NCI-H146 treated with DMSO at 0.1 percent for 48 hours (cell line): Measurements from ENCODE around the gene ZBTB7A.

Experiments used
- DNase-seq: peaks from one replicate; lab custom pipeline; 2025; ENCODE audit not compliant: unreplicated experiment; lab: John Stamatoyannopoulos, UW

Gene ZBTB7A

DNA sequence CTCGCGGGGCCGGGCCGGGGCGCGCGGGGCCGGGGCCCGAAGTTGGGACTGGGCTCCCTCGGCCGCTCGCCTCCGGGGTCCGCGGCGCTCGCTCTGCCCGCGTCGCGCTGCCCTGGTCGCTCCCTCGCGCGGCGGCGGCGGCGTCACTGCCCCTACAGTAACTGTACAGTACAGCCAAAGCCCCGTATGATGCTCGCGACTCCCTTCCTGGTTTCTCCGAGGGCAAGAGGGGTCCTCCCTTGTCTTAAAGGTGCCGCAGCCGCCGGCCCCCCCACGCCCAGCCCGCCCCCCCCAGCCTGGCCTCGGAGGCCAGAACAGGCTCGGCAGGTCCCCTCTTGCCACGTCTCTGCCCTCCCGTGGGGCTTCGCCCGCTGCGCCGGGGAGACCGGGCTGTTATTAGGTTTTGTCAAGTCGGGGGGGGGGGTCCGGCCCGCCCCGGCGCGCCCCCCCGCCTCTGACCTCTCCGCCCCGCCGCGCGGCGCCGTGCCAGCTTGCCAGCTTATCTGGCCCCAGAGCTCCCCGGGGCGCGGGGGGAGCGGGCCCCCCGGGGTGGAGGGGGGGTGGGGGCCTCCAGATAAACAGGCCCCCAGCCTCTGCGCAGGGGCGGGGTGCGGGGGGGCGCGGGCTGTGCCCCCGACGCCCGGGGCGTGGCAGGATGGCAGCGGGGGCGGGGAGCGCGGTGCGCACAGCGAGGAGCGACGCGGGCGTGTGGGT lies at the start of gene ZBTB7A:
ZBTB7A (minus strand) TSS at position 218 of the 714 bp plus-strand sequence. CDS start 11,667 bp downstream, outside the sequence.
- peak; percentile 38 for DNase-seq

DNA sequence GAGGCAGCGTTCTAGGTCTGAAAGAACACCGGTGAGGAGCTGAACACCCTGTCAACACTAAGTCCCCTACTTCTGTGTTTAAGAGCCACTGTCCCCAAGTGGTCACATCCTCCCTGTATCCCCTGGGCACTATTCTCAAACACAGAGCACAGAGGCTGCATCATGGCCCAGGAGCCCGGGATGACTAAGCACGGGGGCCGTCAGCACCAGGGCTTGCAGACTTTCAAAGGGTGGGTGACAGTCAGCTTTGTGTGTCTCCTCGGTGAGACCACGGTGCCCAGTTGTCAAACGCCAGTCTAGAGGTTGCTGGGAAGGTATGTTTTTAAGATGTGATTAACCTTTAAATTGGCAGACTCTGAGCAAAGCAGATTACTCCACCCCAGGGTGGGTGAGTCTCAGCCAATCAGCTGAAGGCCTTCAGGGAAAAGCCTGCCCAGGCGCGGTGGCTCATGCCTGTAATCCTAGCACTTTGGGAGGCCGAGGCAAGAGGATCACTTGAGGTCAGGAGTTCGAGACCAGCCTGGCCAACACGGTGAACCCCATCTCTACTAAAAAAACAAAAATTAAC lies 49.2 kb upstream of the ZBTB7A start:
- DNase-seq = no peak

DNA sequence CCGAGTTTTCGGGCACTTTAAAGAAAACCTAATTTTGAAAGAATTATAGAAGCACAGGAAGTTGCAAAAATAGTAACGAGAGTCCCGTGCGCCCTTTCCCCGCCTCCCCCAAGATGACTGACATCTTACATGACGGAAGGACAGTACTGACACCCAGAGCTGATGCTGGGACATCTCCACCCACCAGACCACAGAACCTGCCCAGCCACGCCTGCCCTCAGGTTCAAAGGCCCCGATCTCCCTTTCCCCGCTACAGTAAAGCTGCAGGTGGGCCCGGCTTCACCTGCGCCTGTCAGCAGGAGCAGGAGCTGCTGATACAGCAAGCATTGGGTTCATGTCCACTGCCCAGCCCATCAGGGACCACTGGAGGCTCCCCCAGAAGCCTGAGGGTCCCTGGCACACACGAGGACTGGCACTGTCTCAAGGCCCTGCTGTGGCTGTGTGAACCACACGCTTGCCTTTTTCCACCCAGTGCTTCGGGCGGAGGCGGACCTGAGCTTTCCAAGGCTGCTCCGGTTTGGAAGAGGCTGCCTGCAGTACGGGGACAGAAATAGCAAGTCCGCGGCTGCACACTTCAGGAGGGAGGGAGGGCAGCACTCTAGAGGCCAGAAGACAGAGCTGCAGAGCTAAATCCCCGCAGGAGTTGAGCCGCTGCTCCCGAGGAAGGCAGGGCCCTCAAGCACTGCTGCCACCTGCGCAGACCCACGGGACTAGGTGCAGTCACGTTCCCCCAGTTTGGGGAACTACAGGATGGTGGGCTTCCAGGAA lies 48.5 kb upstream of the ZBTB7A start:
- DNase-seq = no peak

DNA sequence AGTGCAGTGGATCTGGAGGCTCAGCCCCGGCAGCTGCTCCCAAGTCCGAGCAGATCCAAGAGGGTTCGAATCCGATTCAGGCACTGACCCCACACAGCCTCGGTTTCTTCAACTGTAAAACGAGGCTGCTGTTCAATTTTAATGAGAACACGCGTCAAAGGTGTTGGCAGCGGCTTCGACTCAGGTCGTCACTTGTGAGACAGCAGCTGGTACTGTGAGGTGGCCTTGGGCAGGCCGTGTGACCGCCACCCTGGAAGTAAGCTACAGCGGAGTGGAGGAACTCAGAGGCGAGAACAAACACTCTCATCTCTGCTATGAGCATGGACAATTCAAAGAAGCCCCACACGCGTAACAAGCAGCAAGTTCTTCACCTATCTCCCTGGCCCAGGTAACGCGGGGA lies 47.5 kb upstream of the ZBTB7A start:
- no peak for DNase-seq

DNA sequence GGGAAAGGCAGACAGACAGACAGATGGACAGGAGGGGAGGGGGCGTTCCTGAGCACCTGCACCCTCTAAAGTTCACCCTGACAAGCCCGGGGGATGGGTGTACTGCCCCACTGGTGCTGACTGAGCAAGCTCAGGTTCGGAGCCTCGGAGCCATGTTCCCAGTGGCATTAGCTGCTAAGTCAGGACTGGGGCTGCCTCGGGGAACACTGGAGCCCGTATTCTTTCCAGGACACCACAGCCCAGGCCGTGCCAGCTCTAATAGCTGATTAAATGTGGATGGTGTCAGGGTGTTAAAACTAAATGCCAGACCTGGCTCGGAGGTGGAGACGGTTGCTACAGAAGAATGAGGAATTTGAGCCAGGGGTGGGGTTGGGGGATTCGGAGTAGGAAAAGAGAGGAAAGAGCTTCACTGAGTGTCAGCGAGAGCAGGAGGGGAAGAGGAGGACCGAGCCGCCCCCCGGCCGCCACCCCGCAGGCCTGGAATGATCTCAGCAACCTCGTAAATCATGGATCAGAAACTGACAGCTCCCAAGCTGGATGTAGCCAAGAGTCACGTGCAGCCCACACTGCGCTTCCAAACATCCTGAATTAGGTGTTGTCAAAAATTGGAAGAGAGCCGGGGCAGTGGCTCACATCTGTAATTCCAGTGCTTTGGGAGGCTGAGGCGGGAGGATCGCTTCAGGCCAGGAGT lies 46.8 kb upstream of the ZBTB7A start:
- no peak for DNase-seq

DNA sequence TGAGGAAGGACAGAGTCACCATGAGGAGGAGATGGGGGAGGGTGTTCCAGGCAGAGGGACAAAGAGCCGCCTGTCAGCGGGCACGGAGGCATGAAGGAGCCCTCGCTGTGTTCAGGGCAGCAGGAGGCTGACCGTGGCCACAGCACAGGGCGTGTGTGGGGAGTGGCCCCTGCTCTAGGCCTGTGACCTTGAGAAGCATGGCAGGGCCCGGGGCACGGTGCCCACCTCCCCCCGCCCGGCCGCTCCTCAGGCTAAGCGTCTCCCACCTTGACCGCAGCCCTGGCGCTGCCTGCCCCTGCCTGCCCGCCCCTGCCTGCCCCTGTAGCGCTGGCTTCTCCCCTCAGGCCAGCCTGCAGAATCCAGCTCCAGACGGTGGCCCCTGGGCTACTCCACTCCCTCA lies 45.7 kb upstream of the ZBTB7A start:
- no peak for DNase-seq

DNA sequence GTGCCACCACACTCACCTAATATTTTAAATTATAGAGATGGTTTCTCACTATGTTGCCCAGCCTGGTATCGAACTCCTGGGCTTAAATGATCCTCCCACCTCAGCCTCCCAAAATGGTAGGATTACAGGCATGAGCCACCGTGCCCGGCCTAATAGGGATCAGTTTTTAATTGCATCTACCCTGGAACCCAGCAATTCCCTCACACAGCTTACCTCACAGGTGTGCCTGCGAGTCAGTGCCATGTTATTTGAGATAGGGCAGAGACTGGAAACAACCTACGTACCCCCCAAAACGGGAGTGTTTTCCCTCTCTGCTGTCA lies 42.9 kb upstream of the ZBTB7A start:
- DNase-seq = no peak

DNA sequence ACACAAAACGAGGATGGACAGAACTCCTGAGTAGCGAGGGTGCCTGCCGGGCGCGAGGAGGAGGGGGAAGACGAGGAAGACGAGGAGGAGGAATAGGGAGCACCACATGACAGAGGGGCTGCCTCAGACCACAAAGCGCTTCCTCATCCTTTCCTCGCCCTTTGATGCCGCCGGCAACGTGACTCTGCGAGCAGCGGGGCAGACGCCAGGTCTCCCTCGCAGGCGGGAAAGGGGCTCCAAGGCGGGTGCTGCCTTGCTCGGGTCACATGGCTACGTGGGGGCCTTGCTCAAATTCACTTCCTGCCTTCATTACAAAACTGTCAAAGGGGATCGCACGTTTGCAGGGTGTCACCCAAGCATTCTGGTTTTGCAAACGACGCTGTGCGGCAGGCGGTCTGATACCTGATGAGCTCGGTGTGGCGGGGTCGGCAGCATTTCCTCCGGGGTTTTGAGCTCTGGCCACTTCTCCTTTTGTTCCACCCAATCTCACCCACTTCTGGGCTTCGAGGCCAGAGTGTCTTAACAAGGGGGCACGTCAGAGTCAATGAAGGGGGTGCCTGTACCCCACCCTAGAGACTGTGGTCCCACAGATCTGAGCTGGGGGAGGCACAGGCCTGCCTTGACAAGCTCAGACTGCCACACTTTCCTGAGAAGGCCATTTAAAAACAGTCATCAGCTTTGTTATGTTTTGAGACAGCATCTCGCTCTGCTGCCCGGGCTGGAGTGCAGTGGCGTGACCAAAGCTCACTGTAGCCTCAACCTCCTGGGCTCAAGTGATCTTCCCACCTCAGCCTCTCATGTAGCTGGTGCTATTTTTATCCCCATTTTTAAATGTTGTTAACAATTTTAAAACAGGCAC lies 42.3 kb upstream of the ZBTB7A start:
- no peak for DNase-seq

DNA sequence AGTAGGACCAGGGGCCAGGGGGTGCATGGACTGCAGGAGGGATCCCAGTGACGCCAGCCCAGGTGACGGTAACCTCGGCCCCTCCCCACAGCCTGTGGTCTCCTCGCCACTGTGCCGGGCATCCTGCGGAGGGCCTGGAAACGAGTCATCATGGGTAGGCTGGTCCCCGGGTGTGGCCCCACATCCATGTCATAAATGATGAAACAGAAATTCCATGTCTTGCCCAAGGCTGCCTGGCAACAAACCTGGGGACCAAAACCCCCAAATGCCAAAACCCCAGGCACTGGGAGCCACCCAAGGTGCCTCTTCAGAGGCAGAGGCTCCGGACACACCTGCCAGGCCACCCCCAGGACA lies 36.4 kb upstream of the ZBTB7A start:
- DNase-seq = no peak

DNA sequence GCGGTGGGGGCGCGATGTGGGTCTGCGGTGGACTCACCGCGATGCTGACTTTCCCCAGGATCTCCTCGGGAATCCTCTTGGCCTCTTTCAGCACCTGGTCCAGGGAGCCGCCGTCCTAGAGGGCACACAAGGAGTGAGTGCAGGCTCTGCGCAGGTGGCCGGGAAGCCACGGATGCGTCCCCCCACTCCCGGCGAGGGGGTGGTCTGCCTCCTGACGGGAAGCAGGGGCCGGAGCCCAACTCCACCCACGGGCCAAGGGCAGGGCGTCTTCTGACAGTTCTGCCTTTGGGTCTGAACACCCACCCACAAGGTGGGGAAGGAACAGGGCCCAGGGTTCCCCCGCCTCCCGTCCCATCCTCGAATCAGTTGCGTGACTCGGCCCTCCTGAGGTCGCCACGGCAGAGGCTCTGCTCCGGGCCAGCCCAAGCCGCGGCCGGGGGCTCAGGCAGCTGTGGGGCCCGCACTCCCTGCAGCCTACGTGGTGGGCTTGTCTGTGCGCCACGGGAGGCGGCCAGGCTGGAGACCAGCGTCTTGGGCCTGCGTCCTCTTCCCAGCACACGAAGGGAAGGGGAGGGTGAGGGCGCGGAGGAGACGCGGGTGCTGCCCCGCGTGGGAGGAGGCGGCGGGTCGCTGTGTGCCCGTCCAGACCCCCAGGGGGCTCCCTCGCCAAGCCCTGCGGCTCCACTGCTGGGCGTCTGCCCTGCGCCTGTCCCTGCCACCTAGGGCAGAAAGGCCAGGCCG lies 35.8 kb upstream of the ZBTB7A start:
- no peak for DNase-seq

DNA sequence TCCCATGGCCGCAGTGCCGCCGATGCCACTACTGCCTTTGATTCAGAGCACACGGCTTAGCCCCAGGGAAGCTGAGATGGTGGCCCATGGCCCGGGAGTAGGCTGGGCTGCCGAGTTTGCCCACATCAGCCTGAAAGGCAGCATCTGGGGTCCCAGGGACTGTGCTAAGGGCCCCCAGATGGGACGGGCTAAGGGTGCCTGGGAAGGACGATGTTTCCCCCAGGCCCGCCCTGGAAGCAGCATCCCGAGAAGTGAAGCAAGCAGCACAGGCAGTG lies 34.7 kb upstream of the ZBTB7A start:
- DNase-seq = no peak

DNA sequence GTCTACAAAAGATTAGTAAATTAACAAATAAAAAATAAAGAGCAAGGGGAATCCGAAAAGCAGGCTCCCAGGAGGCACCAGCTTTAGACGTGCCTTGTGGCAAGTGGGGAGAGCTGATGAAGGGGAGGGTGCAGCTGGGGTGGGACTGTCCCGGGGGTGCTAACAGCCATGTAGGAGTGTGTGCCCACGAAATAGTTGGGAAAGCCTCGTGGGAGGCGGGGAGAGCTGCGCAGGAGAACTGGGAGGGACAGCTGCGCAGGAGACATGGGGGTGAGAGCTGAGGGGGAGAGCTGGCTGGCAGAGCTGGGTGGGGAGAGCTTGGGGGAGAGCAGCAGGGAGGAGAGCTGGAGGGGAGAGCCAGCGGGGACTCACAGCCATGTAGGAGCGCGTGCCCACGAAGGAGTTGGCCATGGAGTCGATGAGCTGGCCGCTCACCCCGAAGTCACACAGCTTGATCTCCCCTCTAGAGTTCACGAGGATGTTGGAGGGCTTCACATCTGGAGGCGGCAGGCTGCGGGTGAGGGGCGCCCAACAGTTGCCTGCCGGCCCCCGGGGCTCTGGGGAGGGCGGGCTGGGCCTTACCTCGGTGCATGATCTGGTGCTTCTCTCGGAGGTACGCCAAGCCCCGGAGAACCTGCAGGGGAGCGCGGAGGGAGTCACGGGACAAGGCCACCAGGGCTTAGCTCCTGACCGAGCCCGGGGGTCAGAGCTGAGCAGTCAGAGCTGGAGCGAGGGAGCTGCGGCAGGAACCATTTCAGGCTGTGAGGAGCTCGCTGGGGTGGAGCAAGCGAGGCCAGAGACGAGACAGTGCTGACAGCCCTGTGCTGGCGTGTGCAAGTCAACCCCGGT lies 34.2 kb upstream of the ZBTB7A start:
- DNase-seq = no peak

DNA sequence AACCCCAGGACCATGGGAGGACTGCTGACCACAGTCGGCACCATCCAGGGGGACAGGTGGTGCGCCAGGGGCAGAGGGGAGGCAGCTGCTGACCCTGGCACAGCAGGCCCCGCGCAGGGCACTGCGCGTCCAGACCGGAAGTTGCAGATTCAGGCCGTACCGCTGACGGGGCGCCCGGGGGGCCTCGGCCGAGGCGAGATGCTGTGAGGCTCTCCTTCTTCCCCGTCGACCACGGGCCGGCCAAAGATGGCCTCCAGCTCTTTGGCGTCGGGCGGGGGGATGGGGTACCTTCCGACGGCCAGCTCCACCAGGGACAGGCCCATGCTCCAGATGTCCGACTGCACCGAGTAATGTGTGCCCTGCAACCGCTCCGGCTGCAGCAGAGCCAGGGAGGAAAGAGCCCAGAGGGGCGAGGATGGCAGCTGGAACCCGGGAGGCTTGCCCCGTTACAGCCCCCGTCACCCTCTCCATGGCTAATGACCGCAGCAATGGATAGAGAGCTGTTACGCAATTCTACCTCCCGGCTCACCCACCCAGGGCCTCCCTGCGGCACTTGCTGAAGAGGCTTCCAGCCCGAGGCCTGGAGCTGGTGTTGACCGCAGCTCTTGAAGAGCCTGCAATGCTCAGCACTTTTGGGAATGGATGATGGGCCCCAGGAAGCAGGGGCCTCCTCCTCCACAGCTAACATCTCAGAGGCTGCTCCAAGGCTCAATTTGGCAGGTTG lies 32.5 kb upstream of the ZBTB7A start:
- no peak for DNase-seq

DNA sequence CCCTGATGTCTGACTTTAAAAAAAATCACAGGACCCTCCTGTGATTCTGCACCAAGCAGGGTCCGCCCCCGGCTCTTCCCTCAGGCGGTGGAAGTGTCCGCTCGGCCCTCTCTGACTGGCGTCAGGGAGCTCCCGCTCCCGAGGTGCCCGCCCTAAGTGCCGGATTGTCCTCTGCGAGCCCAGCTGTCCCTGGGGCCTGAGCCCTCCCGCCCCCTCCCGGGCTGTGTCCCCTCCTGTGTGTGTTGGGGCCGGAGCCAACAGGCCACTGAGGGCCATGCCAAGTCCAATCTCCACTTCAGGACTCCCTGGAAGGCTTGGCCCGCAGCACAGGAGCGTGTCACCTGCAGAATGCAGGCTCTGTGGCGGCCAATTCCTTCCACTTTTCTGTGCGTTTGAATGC lies 31.8 kb upstream of the ZBTB7A start:
- DNase-seq = no peak

DNA sequence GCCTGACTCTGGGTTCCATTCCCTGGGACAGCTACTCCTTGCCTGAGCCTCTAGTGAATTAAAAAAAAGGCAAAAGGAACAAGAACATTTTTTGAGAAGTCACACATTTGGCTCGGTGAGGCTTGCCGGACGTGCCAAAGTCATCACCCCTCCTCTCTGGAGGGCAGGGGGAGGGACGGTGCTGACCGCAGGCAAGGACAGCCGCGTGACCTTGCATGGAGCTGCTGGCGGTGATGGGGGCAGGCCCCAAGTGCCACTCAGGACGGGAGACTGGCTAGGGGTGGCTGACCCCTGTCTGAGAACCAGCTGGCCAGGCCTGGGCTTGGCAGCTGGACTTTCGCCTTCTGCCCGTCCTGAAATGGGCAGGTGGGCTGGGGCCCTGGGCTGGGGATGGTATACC lies 30.8 kb upstream of the ZBTB7A start:
- DNase-seq = no peak

DNA sequence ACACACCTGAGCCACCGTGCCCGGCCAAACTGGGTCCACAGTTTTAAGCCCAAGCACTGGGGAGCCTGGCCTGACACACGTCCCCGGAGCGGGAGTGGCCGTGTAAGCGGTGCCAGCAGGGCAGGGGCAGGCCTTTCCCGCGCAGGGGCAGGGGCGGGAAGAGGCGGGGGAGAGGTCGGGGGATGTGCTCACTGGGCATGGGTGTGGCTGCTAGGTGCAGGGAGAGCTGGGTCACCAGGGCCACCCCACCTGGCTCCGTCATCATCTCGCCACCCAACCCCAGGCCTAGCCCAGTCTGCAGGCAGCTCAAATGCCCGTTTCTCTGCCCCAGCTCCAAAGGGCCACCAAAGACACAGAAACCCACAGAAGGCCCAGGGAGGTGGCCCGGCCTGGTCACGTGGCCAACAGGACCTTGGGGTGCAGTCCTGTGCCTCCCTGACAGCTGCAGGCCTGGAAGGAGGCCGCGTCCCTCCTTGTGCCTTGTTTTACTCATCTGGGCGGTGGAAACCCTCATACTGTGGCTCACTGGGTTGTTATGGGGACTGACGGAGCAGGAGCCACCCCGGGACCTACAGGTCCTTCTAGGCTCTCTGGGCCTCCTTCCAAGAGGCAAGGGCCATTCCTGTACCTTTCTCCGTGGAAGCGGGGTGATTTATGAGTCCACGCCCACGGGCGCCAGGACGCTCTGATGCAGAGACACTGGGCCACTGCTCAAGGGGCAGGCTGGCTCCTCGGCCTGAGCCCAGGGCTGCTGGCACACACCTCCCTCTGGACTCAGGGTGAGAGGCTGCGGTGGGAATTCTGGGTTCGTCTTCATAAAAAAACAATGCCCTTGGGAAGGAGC lies 29.6 kb upstream of the ZBTB7A start:
- no peak for DNase-seq

DNA sequence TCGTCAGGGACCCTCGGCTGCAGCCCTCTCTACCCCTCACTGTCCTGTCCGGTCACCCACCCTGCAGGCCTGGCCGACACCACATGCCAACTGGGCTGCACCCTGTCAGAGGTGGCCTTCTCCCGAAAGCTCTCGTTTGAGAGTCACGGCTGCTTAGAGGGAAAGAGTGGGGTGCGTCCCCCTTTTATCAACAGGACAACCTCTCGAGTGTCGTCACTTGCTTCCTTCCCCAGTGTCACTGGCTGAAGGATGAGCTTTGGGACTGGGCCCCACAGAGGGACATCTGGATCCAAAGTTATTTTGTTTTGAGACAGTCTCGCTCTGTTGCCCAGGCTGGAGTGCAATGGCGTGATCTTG lies 28.8 kb upstream of the ZBTB7A start:
- DNase-seq = no peak

DNA sequence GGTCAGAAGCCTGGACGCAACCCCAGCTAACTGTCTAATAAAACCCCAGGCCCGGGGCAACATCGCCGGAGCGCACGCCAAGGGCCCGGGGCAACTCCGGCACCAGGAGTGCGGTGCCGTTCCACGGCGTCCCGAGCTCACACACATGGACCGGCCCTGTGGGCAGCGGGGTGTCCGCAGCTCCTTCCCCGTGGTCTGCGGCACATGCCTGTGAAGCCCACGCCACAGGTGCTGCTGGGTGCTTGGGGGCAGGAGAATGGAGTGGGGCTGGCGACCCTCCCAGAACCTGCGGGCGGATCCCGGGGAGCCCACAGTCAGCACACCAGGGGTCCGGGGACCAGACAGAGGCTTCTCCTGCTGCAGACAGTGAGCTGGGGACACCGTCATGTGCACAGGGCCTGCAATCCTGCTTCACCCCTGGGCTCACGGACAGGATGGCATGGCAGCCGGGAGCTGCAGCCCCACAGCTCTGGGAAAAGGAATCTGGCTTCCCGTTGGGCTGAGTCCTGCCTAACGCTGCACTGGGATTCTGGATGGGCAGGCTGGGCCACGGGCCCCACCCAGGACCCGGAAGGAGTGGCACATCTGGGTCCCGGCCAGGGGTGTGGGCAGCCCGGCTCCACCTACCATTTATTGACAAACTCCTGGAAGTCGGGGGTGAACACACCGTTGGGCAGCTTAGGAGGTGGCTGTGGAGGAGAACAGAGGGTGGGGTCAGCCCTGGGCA lies 28.2 kb upstream of the ZBTB7A start:
- no peak for DNase-seq
